ENCODE data around the gene MAP3K3. TPM values are rescaled to one million over a fixed set of nuclear protein-coding genes. Genes with fewer than 3 reads are reported as not detected.

MAP3K3 gene
- total and polyA plus RNA-seq, 9 of the 15 experiments (the other 6 are each of a cell fraction or from before 2014, with no cell fraction given): 0.69 to 16.5 (median 12.1) TPM

DNA sequence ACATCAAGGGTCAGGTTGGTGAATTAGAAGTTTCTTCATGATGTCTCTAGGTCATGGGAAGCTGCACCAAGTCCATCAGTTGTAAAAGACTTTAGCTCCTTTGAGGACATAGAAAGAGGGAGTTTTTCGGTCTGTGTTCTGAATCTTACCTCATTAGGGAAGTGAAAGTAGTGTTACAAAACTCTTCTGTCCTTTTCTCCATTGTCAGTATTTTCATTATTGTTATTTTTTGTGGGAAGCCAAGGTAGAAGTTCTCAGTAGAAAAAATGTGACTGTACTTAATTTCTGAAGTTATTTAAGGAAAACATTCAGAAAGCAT, 24.2 kb downstream of the MAP3K3 start:
- CTCF ChIA-PET (ENCODE audit: low intra/inter-chr PET ratio): no interaction called here
- no peak overlapping the region for H2AFZ ChIP-seq (ENCODE audit: low read depth, low read length)
- no TSS peak for BruUV-seq (replicated peaks)
- no peaks in the 10 kb centered on the region for H3K9me1 ChIP-seq (ENCODE audit: control insufficient read depth, insufficient read depth, low read length)
- WGBS (ENCODE audit: insufficient coverage, low coverage, missing lambda C conversion rate): 48% methylated on average over 1 of the region's 1 CpG
- ATAC-seq: no peak
- TF ChIP-seq NR2F6 (CRISPR knock-in tag; IDR thresholded peaks at IDR 0.05): no peak
- TF ChIP-seq TRIM24 (IDR thresholded peaks at IDR 0.05): no peak
- no peak for TF ChIP-seq ZNF766 (CRISPR knock-in tag; conservative IDR thresholded peaks at IDR 0.05)
- no peak for TF ChIP-seq XRCC3 (IDR thresholded peaks at IDR 0.05)
- no peaks in the 10 kb centered on the region for H3K79me2 ChIP-seq (ENCODE audit: control insufficient read depth, insufficient read depth, low read length)
- no peak overlapping the region for H3K27ac ChIP-seq (ENCODE audit: extremely low read depth, low read depth, low read length)
- H3K4me1 ChIP-seq (replicated peaks in 1 of 2; ENCODE audit: control insufficient read depth in 2 of 2, insufficient read depth in 2 of 2, low read length in 2 of 2): no peaks in the 10 kb centered on the region
- H3K4me3 ChIP-seq: no peak overlapping the region
- no peaks in the 10 kb centered on the region for H3K27me3 ChIP-seq (ENCODE audit: control insufficient read depth in 2 of 2, insufficient read depth in 2 of 2, low read length in 2 of 2)
- no peak overlapping the region for H3K9ac ChIP-seq (ENCODE audit: insufficient read depth in 1 of 2, low read depth in 2 of 2, low read length in 2 of 2)
- no peaks in the 10 kb centered on the region for H3K9me3 ChIP-seq (replicated peaks; ENCODE audit: control insufficient read depth, insufficient read depth, low read depth, low read length)
- intact Hi-C loops (cut with micrococcal nuclease) (no loop called here), in situ Hi-C loops (cut with MboI) (no loop called here)
- POLR2A ChIA-PET: interaction anchor here (2.3 kb wide), 1 partner anchor 12 kb away, joined by 7 read pairs; no protein-coding TSS in a partner anchor
- peaks cover 10% of the 10 kb centered on the region; the same call in 1 of the 3 replicates for H3K36me3 ChIP-seq (ENCODE audit: control insufficient read depth, insufficient read depth, low read length)
- DNase-seq (ENCODE audit: extremely low read depth in 1 of 4, low spot score in 3 of 4): no peak
- H3K4me2 ChIP-seq (ENCODE audit: insufficient read depth, low read length): no peak overlapping the region
- no peak for FAIRE-seq
- H4K20me1 ChIP-seq (replicated peaks; ENCODE audit: control insufficient read depth, insufficient read depth, low read length): no peaks in the 10 kb centered on the region

- 52% methylated on average over 4 of the region's 4 CpGs for WGBS (ENCODE audit: insufficient coverage, low coverage, missing lambda C conversion rate)
- intact Hi-C loops (cut with micrococcal nuclease) (no loop called here), in situ Hi-C loops (cut with MboI) (no loop called here)
- FAIRE-seq (no peak), ATAC-seq (no peak), DNase-seq (ENCODE audit: extremely low read depth in 1 of 4, low spot score in 3 of 4) (no peak)
- peaks cover 12% of the 10 kb centered on the region; the same call in 1 of the 3 replicates for H3K36me3 ChIP-seq (ENCODE audit: control insufficient read depth, insufficient read depth, low read length)
- no peak overlapping the region for H3K9ac ChIP-seq (ENCODE audit: insufficient read depth in 1 of 2, low read depth in 2 of 2, low read length in 2 of 2)
- H3K4me3 ChIP-seq: no peak overlapping the region
- no peaks in the 10 kb centered on the region for H3K27me3 ChIP-seq (ENCODE audit: control insufficient read depth in 2 of 2, insufficient read depth in 2 of 2, low read length in 2 of 2)
- H4K20me1 ChIP-seq (replicated peaks; ENCODE audit: control insufficient read depth, insufficient read depth, low read length): no peaks in the 10 kb centered on the region
- ChIA-PET CTCF (ENCODE audit: low intra/inter-chr PET ratio) (no interaction called here), POLR2A (interaction anchor here (2.3 kb wide), 1 partner anchor 13 kb away, joined by 7 read pairs; no protein-coding TSS in a partner anchor)
- H3K79me2 ChIP-seq (ENCODE audit: control insufficient read depth, insufficient read depth, low read length): no peaks in the 10 kb centered on the region
- no peaks in the 10 kb centered on the region for H3K9me1 ChIP-seq (ENCODE audit: control insufficient read depth, insufficient read depth, low read length)
- no peak overlapping the region for H3K27ac ChIP-seq (ENCODE audit: extremely low read depth, low read depth, low read length)
- no peaks in the 10 kb centered on the region for H3K4me1 ChIP-seq (replicated peaks in 1 of 2; ENCODE audit: control insufficient read depth in 2 of 2, insufficient read depth in 2 of 2, low read length in 2 of 2)
- H2AFZ ChIP-seq (ENCODE audit: low read depth, low read length): no peak overlapping the region
- no peak overlapping the region for H3K4me2 ChIP-seq (ENCODE audit: insufficient read depth, low read length)
- no TSS peak for BruUV-seq (replicated peaks)
- H3K9me3 ChIP-seq (replicated peaks; ENCODE audit: control insufficient read depth, insufficient read depth, low read depth, low read length): no peaks in the 10 kb centered on the region
- TF ChIP-seq OTX1 (CRISPR knock-in tag; IDR thresholded peaks at IDR 0.05) (no peak), NUFIP1 (IDR thresholded peaks at IDR 0.05; ENCODE audit: partially characterized antibody) (no peak), POLR3G (IDR thresholded peaks at IDR 0.05; ENCODE audit: extremely low read depth, insufficient read length, insufficient replicate concordance) (no peak), PKNOX1 (IDR thresholded peaks at IDR 0.05) (no peak), ZNF212 (CRISPR knock-in tag; IDR thresholded peaks at IDR 0.05) (no peak), ZNF324 (CRISPR knock-in tag; IDR thresholded peaks at IDR 0.05) (no peak), ZNF12 (CRISPR knock-in tag; IDR thresholded peaks at IDR 0.05) (no peak), CREM (IDR thresholded peaks at IDR 0.05; ENCODE audit: low read depth) (no peak)
- TF ChIP-seq, protein P1, sequence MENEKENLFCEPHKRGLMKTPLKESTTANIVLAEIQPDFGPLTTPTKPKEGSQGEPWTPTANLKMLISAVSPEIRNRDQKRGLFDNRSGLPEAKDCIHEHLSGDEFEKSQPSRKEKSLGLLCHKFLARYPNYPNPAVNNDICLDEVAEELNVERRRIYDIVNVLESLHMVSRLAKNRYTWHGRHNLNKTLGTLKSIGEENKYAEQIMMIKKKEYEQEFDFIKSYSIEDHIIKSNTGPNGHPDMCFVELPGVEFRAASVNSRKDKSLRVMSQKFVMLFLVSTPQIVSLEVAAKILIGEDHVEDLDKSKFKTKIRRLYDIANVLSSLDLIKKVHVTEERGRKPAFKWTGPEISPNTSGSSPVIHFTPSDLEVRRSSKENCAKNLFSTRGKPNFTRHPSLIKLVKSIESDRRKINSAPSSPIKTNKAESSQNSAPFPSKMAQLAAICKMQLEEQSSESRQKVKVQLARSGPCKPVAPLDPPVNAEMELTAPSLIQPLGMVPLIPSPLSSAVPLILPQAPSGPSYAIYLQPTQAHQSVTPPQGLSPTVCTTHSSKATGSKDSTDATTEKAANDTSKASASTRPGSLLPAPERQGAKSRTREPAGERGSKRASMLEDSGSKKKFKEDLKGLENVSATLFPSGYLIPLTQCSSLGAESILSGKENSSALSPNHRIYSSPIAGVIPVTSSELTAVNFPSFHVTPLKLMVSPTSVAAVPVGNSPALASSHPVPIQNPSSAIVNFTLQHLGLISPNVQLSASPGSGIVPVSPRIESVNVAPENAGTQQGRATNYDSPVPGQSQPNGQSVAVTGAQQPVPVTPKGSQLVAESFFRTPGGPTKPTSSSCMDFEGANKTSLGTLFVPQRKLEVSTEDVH (IDR thresholded peaks at IDR 0.05; ENCODE audit: low read depth, partially characterized antibody): no peak
Observed at GRCh38 chr17:63647065-63647725, 25.0 kb downstream of the MAP3K3 start.
